OCI-LY3 (cell line): ENCODE results near the gene ADD2.
"Not testable (repeated sequence)": the region's sequence is repeated elsewhere in the genome, so short reads cannot be mapped to it uniquely, and the experiment has no call there.

Experiments used
- CTCF ChIP-seq: fragments of 200-600, 300-600 bp; sonication (generic); IDR thresholded peaks from 2 replicates; pipeline ENCODE4 v1.5.1; 2014; ENCODE audit warnings: antibody characterized with exemption, low read length, low read depth
- EZH2phosphoT487 ChIP-seq: fragments of 200-600 bp; shearing (Covaris generic); IDR thresholded peaks from 2 replicates; pipeline ENCODE4 v1.6.1; 2018; ENCODE audit warnings: antibody characterized with exemption, mixed run types, low read depth

DNA sequence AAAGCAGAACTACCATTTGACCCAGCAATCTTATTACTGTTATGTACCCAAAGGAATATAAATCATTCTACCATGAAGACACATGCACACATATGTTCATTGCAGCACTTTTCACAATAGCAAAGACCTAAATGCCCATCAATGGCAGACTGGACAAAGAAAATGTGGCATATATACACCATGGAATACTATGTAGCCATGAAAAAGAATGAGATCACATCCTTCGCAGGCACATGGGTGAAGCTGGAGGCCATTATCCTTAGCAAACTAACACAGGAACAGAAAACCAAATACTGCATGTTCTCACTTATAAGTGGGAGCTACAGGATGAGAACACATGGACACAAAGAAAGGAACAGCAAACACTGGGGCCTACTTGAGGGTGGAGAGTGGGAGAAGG, 28.5 kb downstream of the ADD2 start:
- not testable (repeated sequence) for TF ChIP-seq CTCF, EZH2phosphoT487
